Loucy (cell line): ENCODE data around the gene TENM4.

ENCODE experiments used
- H2AFZ ChIP-seq: fragments of 200-600 bp; sonication (generic); 2 replicates; pipeline ENCODE4 v1.6.0; 2016; ENCODE audit warnings: antibody characterized with exemption, mild to moderate bottlenecking, low read length, moderate library complexity
- H3F3A ChIP-seq: fragments of 200-600 bp; 2 replicates; pipeline ENCODE4 v1.6.0; 2016; ENCODE audit warnings: antibody characterized with exemption, low read depth, mild to moderate bottlenecking
- H3K27me3 ChIP-seq: fragments of 200-600 bp; sonication (generic); 2 replicates; pipeline ENCODE4 v1.6.1; 2014; ENCODE audit warnings: low read length, mild to moderate bottlenecking; ENCODE audit not compliant: insufficient read depth, poor library complexity, severe bottlenecking
- H3K36me3 ChIP-seq: fragments of 200-600 bp; sonication (generic); 2 replicates; pipeline ENCODE4 v1.6.1; 2016; ENCODE audit warnings: low read length; ENCODE audit not compliant: insufficient read depth
- H3K4me1 ChIP-seq: fragments of 200-600 bp; sonication (generic); 2 replicates; pipeline ENCODE4 v1.5.1; 2014; ENCODE audit warnings: low read length, mild to moderate bottlenecking; ENCODE audit not compliant: insufficient read depth, poor library complexity, severe bottlenecking
- H3K4me2 ChIP-seq: fragments of 200-600 bp; sonication (generic); 2 replicates; pipeline ENCODE4 v1.6.0; 2014; ENCODE audit warnings: antibody characterized with exemption, low read length, low read depth, mild to moderate bottlenecking; ENCODE audit not compliant: poor library complexity, severe bottlenecking
- H3K4me3 ChIP-seq: fragments of 200-600 bp; sonication (generic); 2 replicates; pipeline ENCODE4 v1.5.1; 2014; ENCODE audit warnings: low read length, mild to moderate bottlenecking, mixed read lengths; ENCODE audit not compliant: poor library complexity, severe bottlenecking
- H3K79me2 ChIP-seq: fragments of 200-600 bp; sonication (generic); 2 replicates; pipeline ENCODE4 v1.6.1; 2014; ENCODE audit warnings: low read length; ENCODE audit not compliant: insufficient read depth
- H3K9ac ChIP-seq: fragments of 200-600 bp; sonication (generic); 2 replicates; pipeline ENCODE4 v1.6.0; 2014; ENCODE audit warnings: mild to moderate bottlenecking, low read depth, low read length, moderate library complexity; ENCODE audit not compliant: poor library complexity, severe bottlenecking
- H3K9me2 ChIP-seq: fragments of 200-600 bp; sonication (generic); replicated peaks from 2 replicates; pipeline ENCODE4 v1.6.1; 2016; ENCODE audit warnings: low read depth, low read length, mixed read lengths
- H3K9me3 ChIP-seq: fragments of 200-600 bp; sonication (generic); 2 replicates; pipeline ENCODE4 v1.6.1; 2014; ENCODE audit warnings: mild to moderate bottlenecking, antibody characterized with exemption, low read length, low read depth; ENCODE audit not compliant: insufficient read depth
- H4K20me1 ChIP-seq: fragments of 200-600 bp; sonication (generic); 2 replicates; pipeline ENCODE4 v1.6.0; 2014; ENCODE audit warnings: antibody characterized with exemption, low read length, mild to moderate bottlenecking; ENCODE audit not compliant: insufficient read depth, poor library complexity, severe bottlenecking
- CTCF ChIP-seq: fragments of 200-600 bp; sonication (generic); conservative IDR thresholded peaks from 2 replicates; pipeline ENCODE4 v1.5.1; 2014; ENCODE audit warnings: mild to moderate bottlenecking, antibody characterized with exemption, low read length
- EZH2phosphoT487 ChIP-seq: fragments of 200-600 bp; IDR thresholded peaks from 2 replicates; pipeline ENCODE4 v1.6.1; 2018; ENCODE audit warnings: antibody characterized with exemption, mild to moderate bottlenecking, moderate library complexity, borderline replicate concordance

Gene TENM4

GRCh38 chr11:79122759-79123158, 318.1 kb downstream of the TENM4 start:
- Histone ChIP-seq H3K9me3 (no peaks in the 10 kb centered on the region), H3K36me3 (no peaks in the 10 kb centered on the region), H3K4me1 (no peaks in the 10 kb centered on the region), H2AFZ (no peak overlapping the region), H3K9me2 (no peaks in the 10 kb centered on the region), H3K4me2 (no peak overlapping the region), H3K79me2 (no peaks in the 10 kb centered on the region), H3K9ac (no peak overlapping the region), H3K27me3 (no peaks in the 10 kb centered on the region), H3F3A (no peaks in the 10 kb centered on the region), H3K4me3 (no peak overlapping the region), H4K20me1 (no peaks in the 10 kb centered on the region)
- TF ChIP-seq EZH2phosphoT487 = no peak
- no peak for TF ChIP-seq CTCF

GRCh38 chr11:79121351-79121750, 319.5 kb downstream of the TENM4 start:
- no peaks in the 10 kb centered on the region for H3K36me3 ChIP-seq

GRCh38 chr11:79119491-79120284, 321.1 kb downstream of the TENM4 start:
- Histone ChIP-seq H3K4me1 (no peaks in the 10 kb centered on the region), H3K9me3 (no peaks in the 10 kb centered on the region), H3K27me3 (no peaks in the 10 kb centered on the region), H3K4me2 (no peak overlapping the region), H3K36me3 (no peaks in the 10 kb centered on the region), H4K20me1 (no peaks in the 10 kb centered on the region), H2AFZ (no peak overlapping the region), H3K9ac (no peak overlapping the region), H3F3A (no peaks in the 10 kb centered on the region), H3K9me2 (no peaks in the 10 kb centered on the region), H3K79me2 (no peaks in the 10 kb centered on the region), H3K4me3 (no peak overlapping the region)
- TF ChIP-seq EZH2phosphoT487 = no peak
- no peak for TF ChIP-seq CTCF

More at GRCh38 chr11:79121351-79121750, 319.5 kb downstream of the TENM4 start:
- Histone ChIP-seq H3F3A (no peaks in the 10 kb centered on the region), H3K27me3 (no peaks in the 10 kb centered on the region), H3K4me1 (no peaks in the 10 kb centered on the region), H3K9me2 (no peaks in the 10 kb centered on the region), H3K79me2 (no peaks in the 10 kb centered on the region), H3K4me2 (no peak overlapping the region), H3K9ac (no peak overlapping the region), H4K20me1 (no peaks in the 10 kb centered on the region), H3K9me3 (no peaks in the 10 kb centered on the region), H2AFZ (no peak overlapping the region), H3K4me3 (no peak overlapping the region)
- TF ChIP-seq CTCF = no peak
- no peak for TF ChIP-seq EZH2phosphoT487
